Astrocyte (in vitro differentiated cells and primary cell): Measurements from ENCODE around the gene ZFYVE1. TPM values are rescaled to one million over a fixed set of nuclear protein-coding genes. Genes with fewer than 3 reads are reported as not detected.
A peak's percentile ranks its signal among the peaks of the same experiment; 100 is the strongest.
"Not testable (repeated sequence)": the region's sequence is repeated elsewhere in the genome, so short reads cannot be mapped to it uniquely, and the experiment has no call there.

Experiments used
- DNase-seq: peaks from one replicate; pipeline ENCODE4 v3.0.0-alpha.2; 2010; ENCODE audit warnings: low read depth
- FAIRE-seq: peaks from 2 replicates; lab custom pipeline; 2011; peaks lifted over from hg19 to GRCh38; lab: Jason Lieb, UNC
- H2AFZ ChIP-seq: 2 replicates; pipeline ENCODE4 v1.6.0; 2012; ENCODE audit warnings: low read depth, low read length, inconsistent platforms
- H3K27ac ChIP-seq: 2 replicates; pipeline ENCODE4 v1.5.1; 2011; ENCODE audit warnings: low read depth, low read length, inconsistent platforms
- H3K27me3 ChIP-seq: 2 replicates; pipeline ENCODE4 v1.6.0; 2011; ENCODE audit warnings: low read length, inconsistent platforms; ENCODE audit not compliant: insufficient read depth
- H3K36me3 ChIP-seq: 2 replicates; pipeline ENCODE4 v1.5.1; 2011; ENCODE audit warnings: low read length, inconsistent platforms; ENCODE audit not compliant: insufficient read depth
- H3K4me1 ChIP-seq: 2 replicates; pipeline ENCODE4 v1.5.1; 2011; ENCODE audit warnings: low read length, inconsistent platforms; ENCODE audit not compliant: insufficient read depth
- H3K4me2 ChIP-seq: 2 replicates; pipeline ENCODE4 v1.6.0; 2012; ENCODE audit warnings: low read length, inconsistent platforms
- H3K4me3 ChIP-seq: 2 replicates; pipeline ENCODE4 v1.5.1; 2011; ENCODE audit warnings: low read depth, mild to moderate bottlenecking, low read length, inconsistent platforms; ENCODE audit not compliant: insufficient read depth
- H3K79me2 ChIP-seq: 2 replicates; pipeline ENCODE4 v1.6.0; 2012; ENCODE audit warnings: mild to moderate bottlenecking, low read length, inconsistent platforms; ENCODE audit not compliant: insufficient read depth
- H3K9ac ChIP-seq: 2 replicates; pipeline ENCODE4 v1.6.0; 2012; ENCODE audit warnings: mild to moderate bottlenecking, low read length, inconsistent platforms
- H3K9me3 ChIP-seq: 2 replicates; pipeline ENCODE4 v1.5.1; 2012; ENCODE audit warnings: low read depth, mild to moderate bottlenecking, low read length, inconsistent platforms; ENCODE audit not compliant: insufficient read depth
- H4K20me1 ChIP-seq: 2 replicates; pipeline ENCODE4 v1.6.0; 2012; ENCODE audit warnings: low read length, inconsistent platforms; ENCODE audit not compliant: insufficient read depth
- H3K27ac Mint-ChIP-seq: one replicate; pipeline ENCODE4 v1.8.0; 2021; ENCODE audit warnings: mild to moderate bottlenecking, mixed read lengths; ENCODE audit not compliant: unreplicated experiment
- H3K27me3 Mint-ChIP-seq: one replicate; pipeline ENCODE4 v1.8.0; 2021; ENCODE audit warnings: low read depth, mixed read lengths; ENCODE audit not compliant: unreplicated experiment
- H3K36me3 Mint-ChIP-seq: one replicate; pipeline ENCODE4 v1.8.0; 2021; ENCODE audit warnings: low read depth, mixed read lengths; ENCODE audit not compliant: unreplicated experiment
- H3K4me1 Mint-ChIP-seq: one replicate; pipeline ENCODE4 v1.8.0; 2021; ENCODE audit warnings: low read depth, mixed read lengths; ENCODE audit not compliant: unreplicated experiment
- H3K4me3 Mint-ChIP-seq: one replicate; pipeline ENCODE4 v1.8.0; 2021; ENCODE audit warnings: mild to moderate bottlenecking, moderate library complexity, mixed read lengths; ENCODE audit not compliant: unreplicated experiment
- H3K9me3 Mint-ChIP-seq: one replicate; pipeline ENCODE4 v1.8.0; 2021; ENCODE audit warnings: mild to moderate bottlenecking, mixed read lengths; ENCODE audit not compliant: unreplicated experiment
- EZH2 ChIP-seq: IDR thresholded peaks from 2 replicates; pipeline ENCODE4 v1.6.1; 2012; ENCODE audit warnings: mild to moderate bottlenecking, low read length, inconsistent platforms; ENCODE audit not compliant: insufficient read depth
- total RNA-seq: library from RNA; stranded (reverse); gene quantifications from 2 replicates; pipeline ENCODE4 v1.2.1, GENCODE V29; 2021
- TF ChIP-seq, protein P1 (sequence below): IDR thresholded peaks from 2 replicates; pipeline ENCODE4 v1.5.1; 2011; ENCODE audit warnings: low read depth, mild to moderate bottlenecking, inconsistent platforms, low read length, moderate library complexity; ENCODE audit not compliant: insufficient read depth

The ZFYVE1 gene
- total RNA-seq, 1 donor from 2014 or later: 34.3 TPM

GRCh38 chr14:72961579-72962335 is 65.1 kb downstream of the ZFYVE1 start:
- no peak overlapping the region for H2AFZ ChIP-seq
- Mint-ChIP-seq H3K36me3 (peaks cover 32% of the 10 kb centered on the region), H3K9me3 (no peaks in the 10 kb centered on the region), H3K4me1 (peaks cover 9% of the 10 kb centered on the region), H3K27ac (no peak overlapping the region), H3K27me3 (no peaks in the 10 kb centered on the region), H3K4me3 (no peak overlapping the region)
- no peaks in the 10 kb centered on the region for H3K9me3 ChIP-seq
- TF ChIP-seq EZH2: no peak
- TF ChIP-seq, protein P1, sequence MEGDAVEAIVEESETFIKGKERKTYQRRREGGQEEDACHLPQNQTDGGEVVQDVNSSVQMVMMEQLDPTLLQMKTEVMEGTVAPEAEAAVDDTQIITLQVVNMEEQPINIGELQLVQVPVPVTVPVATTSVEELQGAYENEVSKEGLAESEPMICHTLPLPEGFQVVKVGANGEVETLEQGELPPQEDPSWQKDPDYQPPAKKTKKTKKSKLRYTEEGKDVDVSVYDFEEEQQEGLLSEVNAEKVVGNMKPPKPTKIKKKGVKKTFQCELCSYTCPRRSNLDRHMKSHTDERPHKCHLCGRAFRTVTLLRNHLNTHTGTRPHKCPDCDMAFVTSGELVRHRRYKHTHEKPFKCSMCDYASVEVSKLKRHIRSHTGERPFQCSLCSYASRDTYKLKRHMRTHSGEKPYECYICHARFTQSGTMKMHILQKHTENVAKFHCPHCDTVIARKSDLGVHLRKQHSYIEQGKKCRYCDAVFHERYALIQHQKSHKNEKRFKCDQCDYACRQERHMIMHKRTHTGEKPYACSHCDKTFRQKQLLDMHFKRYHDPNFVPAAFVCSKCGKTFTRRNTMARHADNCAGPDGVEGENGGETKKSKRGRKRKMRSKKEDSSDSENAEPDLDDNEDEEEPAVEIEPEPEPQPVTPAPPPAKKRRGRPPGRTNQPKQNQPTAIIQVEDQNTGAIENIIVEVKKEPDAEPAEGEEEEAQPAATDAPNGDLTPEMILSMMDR: no peak
- H3K4me2 ChIP-seq: no peak overlapping the region
- no peak for FAIRE-seq
- no peaks in the 10 kb centered on the region for H4K20me1 ChIP-seq
- DNase-seq: peak; percentile 42
- H3K27ac ChIP-seq: peak overlapping the region; percentile 26
- H3K9ac ChIP-seq: no peak overlapping the region
- H3K36me3 ChIP-seq: peaks cover 21% of the 10 kb centered on the region
- peaks cover 3% of the 10 kb centered on the region for H3K4me1 ChIP-seq
- H3K4me3 ChIP-seq: no peak overlapping the region
- H3K27me3 ChIP-seq: no peaks in the 10 kb centered on the region
- no peaks in the 10 kb centered on the region for H3K79me2 ChIP-seq

DNA sequence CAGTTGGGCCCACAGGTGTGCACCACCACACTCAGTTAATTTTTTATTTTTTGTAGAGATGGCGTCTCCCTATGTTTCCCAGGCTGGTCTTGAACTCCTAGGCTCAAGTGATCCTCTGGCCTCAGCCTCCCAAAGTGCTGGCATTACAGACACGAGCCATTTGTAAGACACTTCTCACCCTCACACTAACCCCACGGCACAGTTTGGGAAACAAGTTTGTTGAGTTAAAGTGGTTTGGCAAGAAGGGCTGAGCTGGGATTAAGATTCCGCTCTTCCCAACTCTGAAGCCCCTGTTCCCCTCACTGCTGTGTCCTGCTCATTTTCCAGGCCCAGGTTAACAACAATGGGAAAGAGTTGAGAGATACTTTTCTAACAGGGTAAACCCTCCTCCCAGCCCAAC is 65.9 kb downstream of the ZFYVE1 start:
- not testable (repeated sequence) for H3K27me3 Mint-ChIP-seq, H3K4me2 ChIP-seq, H3K27me3 ChIP-seq, FAIRE-seq, DNase-seq, H3K9ac ChIP-seq, H3K79me2 ChIP-seq, H3K9me3 ChIP-seq, H2AFZ ChIP-seq, H3K9me3 Mint-ChIP-seq, H4K20me1 ChIP-seq, H3K4me1 ChIP-seq, H3K27ac Mint-ChIP-seq, H3K4me3 ChIP-seq, H3K4me1 Mint-ChIP-seq, H3K4me3 Mint-ChIP-seq
- H3K36me3 Mint-ChIP-seq: peaks cover 38% of the 10 kb centered on the region
- H3K27ac ChIP-seq: peak overlapping the region; percentile 26
- peaks cover 21% of the 10 kb centered on the region for H3K36me3 ChIP-seq

- Histone ChIP-seq H3K36me3 (peaks cover 26% of the 10 kb centered on the region), H3K4me1 (peaks cover 3% of the 10 kb centered on the region), H3K27ac (no peak overlapping the region), H3K4me2 (no peak overlapping the region), H3K4me3 (no peak overlapping the region), H3K27me3 (no peaks in the 10 kb centered on the region), H3K9me3 (no peaks in the 10 kb centered on the region), H3K79me2 (no peaks in the 10 kb centered on the region), H4K20me1 (no peaks in the 10 kb centered on the region), H3K9ac (no peak overlapping the region), H2AFZ (no peak overlapping the region)
- FAIRE-seq (no peak), DNase-seq (no peak)
- H3K27me3 Mint-ChIP-seq: no peaks in the 10 kb centered on the region
- TF ChIP-seq, protein P1: no peak
- TF ChIP-seq EZH2: no peak
- H3K4me1 Mint-ChIP-seq: peaks cover 6% of the 10 kb centered on the region
- no peak overlapping the region for H3K4me3 Mint-ChIP-seq
- H3K27ac Mint-ChIP-seq: no peak overlapping the region
- H3K36me3 Mint-ChIP-seq: peaks cover 45% of the 10 kb centered on the region
- H3K9me3 Mint-ChIP-seq: no peaks in the 10 kb centered on the region
Observed at GRCh38 chr14:72958548-72958947, 68.4 kb downstream of the ZFYVE1 start.
